ENCODE data around the gene S100G.
"Not testable (repeated sequence)": the region's sequence is repeated elsewhere in the genome, so short reads cannot be mapped to it uniquely, and the experiment has no call there.

The S100G gene

GRCh38 chrX:16649858-16650257, at the start of gene S100G:
S100G (plus strand) TSS chrX:16650158; CDS start chrX:16651007, 849 bp downstream.
- DNase-seq (ENCODE audit: low read depth), result no peak

GRCh38 chrX:16601885-16602284, 48.1 kb upstream of the S100G start:
- DNase-seq (ENCODE audit: low read depth), result no peak

- DNase-seq (ENCODE audit: low read depth), result not testable (repeated sequence)
Measured at GRCh38 chrX:16603235-16603634, 46.7 kb upstream of the S100G start.

GRCh38 chrX:16603822-16604221, 46.1 kb upstream of the S100G start:
- DNase-seq (ENCODE audit: low read depth), result no peak

GRCh38 chrX:16604337-16604736, 45.6 kb upstream of the S100G start:
- no peak for DNase-seq (ENCODE audit: low read depth)

- no peak for DNase-seq (ENCODE audit: low read depth)
Measured at GRCh38 chrX:16606142-16606720, 43.7 kb upstream of the S100G start.

- DNase-seq (ENCODE audit: low read depth), result no peak
Measured at GRCh38 chrX:16610121-16610621, 39.8 kb upstream of the S100G start.

- DNase-seq (ENCODE audit: low read depth), result not testable (repeated sequence)
Measured at GRCh38 chrX:16610654-16611053, 39.3 kb upstream of the S100G start.

- no peak for DNase-seq (ENCODE audit: low read depth)
Measured at GRCh38 chrX:16612257-16612897, 37.6 kb upstream of the S100G start.

GRCh38 chrX:16617382-16617781, 32.6 kb upstream of the S100G start:
- no peak for DNase-seq (ENCODE audit: low read depth)

- no peak for DNase-seq (ENCODE audit: low read depth)
Measured at GRCh38 chrX:16618422-16618821, 31.5 kb upstream of the S100G start.

- DNase-seq (ENCODE audit: low read depth), result no peak
Measured at GRCh38 chrX:16619024-16619423, 30.9 kb upstream of the S100G start.

GRCh38 chrX:16628511-16628910, 21.4 kb upstream of the S100G start:
- not testable (repeated sequence) for DNase-seq (ENCODE audit: low read depth)

GRCh38 chrX:16628946-16629595, 20.9 kb upstream of the S100G start:
- DNase-seq (ENCODE audit: low read depth), result no peak

- DNase-seq (ENCODE audit: low read depth), result no peak
Measured at GRCh38 chrX:16629909-16630308, 20.0 kb upstream of the S100G start.

- no peak for DNase-seq (ENCODE audit: low read depth)
Measured at GRCh38 chrX:16633754-16634153, 16.2 kb upstream of the S100G start.

GRCh38 chrX:16635040-16635439, 14.9 kb upstream of the S100G start:
- DNase-seq (ENCODE audit: low read depth), result no peak

- DNase-seq (ENCODE audit: low read depth), result no peak
Measured at GRCh38 chrX:16635596-16635995, 14.4 kb upstream of the S100G start.

GRCh38 chrX:16638533-16638932, 11.4 kb upstream of the S100G start:
- no peak for DNase-seq (ENCODE audit: low read depth)

- DNase-seq (ENCODE audit: low read depth), result no peak
Measured at GRCh38 chrX:16639966-16640365, 10.0 kb upstream of the S100G start.

- no peak for DNase-seq (ENCODE audit: low read depth)
Measured at GRCh38 chrX:16640823-16641222, 9.1 kb upstream of the S100G start.

- no peak for DNase-seq (ENCODE audit: low read depth)
Measured at GRCh38 chrX:16643176-16643575, 6.8 kb upstream of the S100G start.

GRCh38 chrX:16646366-16647138, 3.4 kb upstream of the S100G start:
- no peak for DNase-seq (ENCODE audit: low read depth)
